Lung (tissue), 12 donors: ENCODE data around the gene HS6ST1. TPM values are rescaled to one million over a fixed set of nuclear protein-coding genes. Genes with fewer than 3 reads are reported as not detected.

Experiments
- ATAC-seq: fragments of 200-7000 bp; cut with Tn5 transposase; one replicate; pipeline ENCODE4 v1.9.1; 2020; ENCODE audit warnings: moderate number of reproducible peaks; ENCODE audit not compliant: insufficient read depth, low FRiP score
- DNase-seq, 3 donors: peaks; one replicate each; pipeline ENCODE4 v3.0.0-alpha.2; 2013 to 2017
- H3K27ac ChIP-seq, 2 donors: one replicate each; pipeline ENCODE4 v1.5.1; 2013; ENCODE audit warnings: mild to moderate bottlenecking in 2 of 2, moderate library complexity in 2 of 2, control low read depth in 1 of 2, inconsistent platforms in 1 of 2, low read depth in 1 of 2, low read length in 1 of 2
- H3K27me3 ChIP-seq, 3 donors: one replicate each; pipeline ENCODE4 v1.5.1; 2013; ENCODE audit warnings: low read length in 2 of 3; ENCODE audit not compliant: control insufficient read depth in 3 of 3, insufficient read depth in 3 of 3
- H3K36me3 ChIP-seq, 4 donors: one replicate each; pipeline ENCODE4 v1.5.1; 2013; ENCODE audit warnings: low read length in 4 of 4, mild to moderate bottlenecking in 1 of 4, moderate library complexity in 1 of 4; ENCODE audit not compliant: control insufficient read depth in 4 of 4, insufficient read depth in 4 of 4
- H3K4me1 ChIP-seq, 5 donors: one replicate each; pipeline ENCODE4 v1.5.1; 2013; ENCODE audit warnings: low read length in 5 of 5, mild to moderate bottlenecking in 2 of 5, moderate library complexity in 1 of 5; ENCODE audit not compliant: control insufficient read depth in 5 of 5, insufficient read depth in 5 of 5
- H3K4me3 ChIP-seq: one replicate; pipeline ENCODE4 v1.5.1; 2013; ENCODE audit warnings: mild to moderate bottlenecking, control low read depth, moderate library complexity
- H3K9ac ChIP-seq, 2 donors: one replicate each; pipeline ENCODE4 v1.5.1; 2013; ENCODE audit warnings: low read length in 2 of 2, control low read depth in 1 of 2; ENCODE audit not compliant: insufficient read depth in 1 of 2
- H3K9me3 ChIP-seq, 4 donors: one replicate each; pipeline ENCODE4 v1.5.1; 2013; ENCODE audit warnings: low read length in 3 of 4, mild to moderate bottlenecking in 1 of 4, moderate library complexity in 1 of 4; ENCODE audit not compliant: control insufficient read depth in 4 of 4, insufficient read depth in 3 of 4
- WGBS, 2 donors: extraction: QIAGEN DNeasy Blood & Tissue Kit; methylation state at CpG; one replicate each; pipeline ENCODE4 v1.1.7; 2013; 5-methylcytosine and 5-hydroxymethylcytosine counted together
- polyA plus RNA-seq, 2 donors: library from polyadenylated mRNA; stranded (reverse); fragments of 200-250 nt; gene quantifications; one replicate each; pipeline ENCODE4 v1.2.1, GENCODE V29; 2013
- total RNA-seq, 2 donors: library from RNA; depleted of rRNA in 1 of 2; stranded (reverse); fragments of >200 nt in 1 of 2; gene quantifications; one replicate each; pipeline ENCODE4 v1.2.1, GENCODE V29; 2014 to 2021
- TF ChIP-seq, protein P1 (sequence below): IDR thresholded peaks from 2 replicates; pipeline ENCODE4 v1.5.1; 2012; ENCODE audit warnings: mild to moderate bottlenecking; ENCODE audit errors: control extremely low read depth, extremely low read depth
- donor health status: control.
- donor health status: control.
- donor health status: Bipolar disorder and iron deficiency.
- donor health status: healthy.
- donor health status: DM: yes; HTN: yes; CAD: no.

The HS6ST1 gene
- total and polyA plus RNA-seq, 4 donors: 15.1 to 37.7 (median 29.1) TPM

DNA sequence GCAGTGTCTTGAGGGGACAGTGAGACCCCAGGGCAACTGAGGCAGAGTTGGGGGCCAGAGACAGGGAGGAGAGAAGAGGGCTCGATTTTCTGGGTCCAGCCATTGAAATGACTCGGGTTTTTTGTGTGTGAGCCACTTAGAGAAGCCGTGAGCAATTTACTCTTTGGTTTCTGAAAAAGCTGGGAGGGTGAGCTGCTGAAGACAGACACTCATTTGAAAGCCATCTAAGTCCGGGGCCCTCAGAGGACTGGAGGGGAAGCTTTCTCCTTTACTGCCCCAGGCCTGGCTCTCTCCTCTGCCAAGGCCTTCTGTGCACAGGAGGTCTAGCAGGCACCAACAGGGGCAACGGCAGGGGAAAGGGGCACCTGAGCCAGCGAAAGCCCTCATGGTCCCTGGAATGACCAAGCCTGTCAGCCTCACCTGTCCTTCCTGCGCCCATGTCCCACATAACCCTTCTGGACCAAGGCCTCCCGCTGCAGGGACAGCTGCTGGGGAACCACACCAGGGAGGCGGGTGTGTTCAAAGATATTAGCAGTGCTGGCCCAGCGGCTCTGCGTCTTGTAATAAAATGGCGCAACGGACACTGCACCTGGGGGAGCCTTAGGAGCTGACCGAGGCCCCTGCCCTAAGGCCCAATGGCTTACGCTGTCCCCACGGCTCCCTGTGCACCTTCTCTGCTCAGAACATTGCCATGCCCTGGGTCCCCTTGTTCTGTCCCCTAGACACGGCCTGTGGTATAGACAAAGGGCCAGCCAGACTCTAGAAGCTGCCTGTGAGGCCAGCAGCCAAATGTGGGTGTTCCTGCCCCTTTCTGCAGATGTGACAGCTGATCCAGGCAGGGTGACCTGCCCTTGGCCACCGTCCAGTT is 45.8 kb downstream of the HS6ST1 start:
- no peak for ATAC-seq
- Histone ChIP-seq H3K27ac (no peak overlapping the region), H3K4me3 (no peak overlapping the region), H3K36me3 (peaks cover 0 to 28% (median 10%) of the 10 kb centered on the region in 4 donors), H3K27me3 (no peaks in the 10 kb centered on the region), H3K4me1 (peaks cover 0 to 13% (median 5%) of the 10 kb centered on the region in 5 donors), H3K9ac (no peak overlapping the region), H3K9me3 (peaks cover 0 to 7% (median 3%) of the 10 kb centered on the region in 4 donors)
- no peak for DNase-seq
- WGBS, 2 donors: 93 to 95% methylated on average over 18 of the region's 18 CpGs
- TF ChIP-seq, protein P1, sequence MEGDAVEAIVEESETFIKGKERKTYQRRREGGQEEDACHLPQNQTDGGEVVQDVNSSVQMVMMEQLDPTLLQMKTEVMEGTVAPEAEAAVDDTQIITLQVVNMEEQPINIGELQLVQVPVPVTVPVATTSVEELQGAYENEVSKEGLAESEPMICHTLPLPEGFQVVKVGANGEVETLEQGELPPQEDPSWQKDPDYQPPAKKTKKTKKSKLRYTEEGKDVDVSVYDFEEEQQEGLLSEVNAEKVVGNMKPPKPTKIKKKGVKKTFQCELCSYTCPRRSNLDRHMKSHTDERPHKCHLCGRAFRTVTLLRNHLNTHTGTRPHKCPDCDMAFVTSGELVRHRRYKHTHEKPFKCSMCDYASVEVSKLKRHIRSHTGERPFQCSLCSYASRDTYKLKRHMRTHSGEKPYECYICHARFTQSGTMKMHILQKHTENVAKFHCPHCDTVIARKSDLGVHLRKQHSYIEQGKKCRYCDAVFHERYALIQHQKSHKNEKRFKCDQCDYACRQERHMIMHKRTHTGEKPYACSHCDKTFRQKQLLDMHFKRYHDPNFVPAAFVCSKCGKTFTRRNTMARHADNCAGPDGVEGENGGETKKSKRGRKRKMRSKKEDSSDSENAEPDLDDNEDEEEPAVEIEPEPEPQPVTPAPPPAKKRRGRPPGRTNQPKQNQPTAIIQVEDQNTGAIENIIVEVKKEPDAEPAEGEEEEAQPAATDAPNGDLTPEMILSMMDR: no peak

DNA sequence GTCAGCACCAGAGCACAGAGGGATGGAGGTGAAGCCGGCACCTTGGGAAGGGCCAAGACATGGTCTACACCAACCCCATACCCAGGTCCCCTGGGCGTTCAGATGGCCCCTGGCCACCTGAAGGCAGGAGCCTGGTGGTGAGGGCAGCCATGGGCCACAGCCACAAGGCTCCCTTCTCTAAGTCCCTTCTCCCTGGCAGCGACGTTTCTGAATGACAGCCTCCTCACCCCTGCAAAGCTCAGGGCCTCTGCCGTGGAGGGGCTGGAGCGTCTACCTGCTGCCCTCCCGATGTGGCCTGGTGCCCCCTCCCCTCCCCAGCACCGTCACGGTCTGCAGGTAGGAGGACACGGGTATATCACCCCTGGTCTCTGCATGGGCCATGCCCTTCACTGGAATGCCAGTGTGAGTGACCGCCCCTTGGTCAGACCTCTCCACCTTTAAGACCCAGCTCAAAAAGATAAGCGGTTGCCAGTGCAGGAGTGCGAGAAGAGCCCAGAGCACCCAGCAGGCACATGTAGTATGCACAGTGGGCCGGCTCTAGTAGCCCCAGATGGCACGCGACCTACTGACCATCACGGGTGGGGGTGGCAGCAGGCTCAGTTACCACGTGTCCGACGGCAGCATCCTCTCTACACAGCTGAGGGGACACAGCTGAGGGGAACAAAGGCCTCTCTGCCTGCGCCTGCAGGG is 46.6 kb downstream of the HS6ST1 start:
- no peak for ATAC-seq
- 90 to 96% methylated on average over 21 of the region's 21 CpGs for WGBS, 2 donors

DNA sequence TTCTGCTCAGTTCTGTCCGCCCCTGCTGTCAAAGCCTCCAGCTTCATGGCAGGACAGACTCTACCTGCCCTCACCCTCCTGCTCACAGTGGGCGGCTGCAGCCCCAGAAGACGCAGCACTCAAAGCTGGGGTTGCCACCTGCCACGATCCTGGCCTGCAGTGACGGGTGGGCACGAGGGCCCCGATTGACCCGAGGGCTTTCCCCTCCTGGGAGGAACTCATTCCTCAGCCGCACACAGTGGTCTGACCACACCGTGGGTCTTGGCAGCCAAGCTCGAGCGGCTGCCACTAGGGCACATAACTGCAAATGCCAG is 47.1 kb downstream of the HS6ST1 start:
- DNase-seq: no peak
- H3K9ac ChIP-seq: no peak overlapping the region
- no peak for ATAC-seq
- H3K4me3 ChIP-seq: no peak overlapping the region
- peaks cover 0 to 7% (median 3%) of the 10 kb centered on the region in 4 donors for H3K9me3 ChIP-seq
- TF ChIP-seq, protein P1: no peak
- no peak overlapping the region for H3K27ac ChIP-seq
- peaks cover 0 to 24% (median 10%) of the 10 kb centered on the region in 4 donors for H3K36me3 ChIP-seq
- WGBS, 2 donors: 89 to 95% methylated on average over 12 of the region's 12 CpGs
- peaks cover 0 to 13% (median 5%) of the 10 kb centered on the region in 5 donors for H3K4me1 ChIP-seq
- H3K27me3 ChIP-seq: no peaks in the 10 kb centered on the region

More for the DNA sequence above, 46.6 kb downstream of the HS6ST1 start:
- TF ChIP-seq, protein P1: no peak
- Histone ChIP-seq H3K27ac (no peak overlapping the region), H3K27me3 (no peaks in the 10 kb centered on the region), H3K4me3 (no peak overlapping the region), H3K36me3 (peaks cover 0 to 24% (median 10%) of the 10 kb centered on the region in 4 donors), H3K9me3 (peaks cover 0 to 7% (median 3%) of the 10 kb centered on the region in 4 donors), H3K4me1 (peaks cover 0 to 13% (median 5%) of the 10 kb centered on the region in 5 donors), H3K9ac (no peak overlapping the region)
- no peak for DNase-seq
